GM20431 (cell line): ENCODE results near the gene ATP11A.

Source experiments
- in situ Hi-C: fragments of 300-500 bp; cut with MseI, MboI; formaldehyde crosslinking; loops from one replicate; pipeline ENCODE4 v1.15.0; 2020; ENCODE audit warnings: low sequenced_read_pairs; ENCODE audit not compliant: unreplicated experiment

ATP11A gene

DNA sequence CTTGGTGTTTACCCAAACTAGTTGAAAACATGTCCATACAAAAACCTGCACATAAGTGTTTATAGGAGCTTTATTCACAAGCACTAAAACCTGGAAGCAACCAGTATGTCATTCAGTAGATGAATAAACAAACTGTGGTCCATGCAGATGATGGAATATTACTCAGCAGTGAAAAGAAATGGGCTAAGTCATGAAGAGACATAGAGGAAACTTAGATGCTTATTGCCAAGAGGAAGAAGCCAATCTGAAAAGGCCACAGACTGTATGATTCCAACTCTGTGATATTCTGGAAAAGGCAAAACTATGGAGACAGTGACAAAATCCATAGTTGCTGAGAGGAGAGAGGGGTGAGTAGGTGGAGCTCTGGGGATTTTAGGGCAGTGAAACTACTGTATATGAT is 240.4 kb downstream of the ATP11A start:
- in situ Hi-C loops, result no loop called here

DNA sequence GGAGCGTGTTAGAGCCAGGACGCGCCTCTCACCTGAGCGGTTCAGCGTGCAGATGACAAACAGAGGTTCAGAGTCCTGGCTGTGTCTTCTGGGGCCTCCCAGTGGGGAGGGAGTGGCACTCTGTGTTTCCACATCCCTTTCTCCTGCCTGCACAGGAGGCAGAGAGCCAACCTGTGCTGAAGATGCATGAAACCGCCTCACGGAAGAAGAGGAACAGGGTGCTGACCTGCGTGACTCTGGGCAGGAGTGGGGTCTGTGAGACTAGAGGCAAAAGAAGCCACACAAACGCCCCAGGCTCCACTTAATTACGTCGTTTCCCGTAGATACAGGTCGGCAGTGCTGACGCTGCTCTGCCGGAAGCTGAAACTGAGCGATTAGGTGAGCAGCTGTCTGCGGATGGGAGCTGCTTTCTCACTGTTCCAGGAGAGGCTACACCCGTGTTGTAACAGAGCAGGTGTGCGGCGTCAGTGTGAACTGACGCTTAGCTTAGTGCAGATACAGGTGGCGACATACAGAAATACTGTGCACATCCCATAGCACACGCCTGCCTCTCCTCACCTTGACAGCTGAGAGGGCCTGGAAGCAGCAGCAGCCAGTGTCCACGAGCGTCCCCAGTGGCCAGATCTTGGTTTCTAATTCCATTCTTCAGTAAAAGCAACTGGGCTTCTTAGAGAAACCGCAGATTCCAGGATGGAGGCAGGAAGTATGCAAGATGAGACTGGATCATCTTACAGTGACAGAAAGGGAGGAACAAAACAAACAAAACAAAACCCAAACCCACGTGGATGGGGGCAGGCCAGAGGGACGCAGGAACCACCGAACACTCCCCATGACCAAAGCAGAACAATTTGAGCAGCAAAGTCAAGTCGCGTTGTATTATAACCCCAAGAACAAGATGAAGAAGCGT is 241.4 kb downstream of the ATP11A start:
- in situ Hi-C loops, result no loop called here

DNA sequence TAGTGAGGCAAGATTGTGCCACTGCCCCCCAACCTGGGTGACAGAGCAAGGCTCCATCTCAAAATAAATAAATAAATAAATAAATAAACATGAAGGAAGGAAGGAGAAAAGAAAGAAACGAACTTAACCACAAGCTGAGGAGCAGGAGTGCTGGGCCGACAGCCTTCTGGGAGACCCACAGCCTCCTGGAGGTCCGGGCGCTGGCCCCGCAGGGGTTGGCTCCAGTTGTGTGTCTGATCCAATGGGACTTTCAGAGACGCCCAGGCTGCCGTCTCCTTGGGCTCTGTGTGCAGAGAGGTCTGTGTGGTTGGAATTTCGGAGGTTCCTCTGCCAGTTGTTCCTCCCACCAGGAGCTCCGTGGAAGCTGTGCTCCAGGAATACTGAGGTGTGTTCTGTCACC is 243.1 kb downstream of the ATP11A start:
- in situ Hi-C loops, result no loop called here

DNA sequence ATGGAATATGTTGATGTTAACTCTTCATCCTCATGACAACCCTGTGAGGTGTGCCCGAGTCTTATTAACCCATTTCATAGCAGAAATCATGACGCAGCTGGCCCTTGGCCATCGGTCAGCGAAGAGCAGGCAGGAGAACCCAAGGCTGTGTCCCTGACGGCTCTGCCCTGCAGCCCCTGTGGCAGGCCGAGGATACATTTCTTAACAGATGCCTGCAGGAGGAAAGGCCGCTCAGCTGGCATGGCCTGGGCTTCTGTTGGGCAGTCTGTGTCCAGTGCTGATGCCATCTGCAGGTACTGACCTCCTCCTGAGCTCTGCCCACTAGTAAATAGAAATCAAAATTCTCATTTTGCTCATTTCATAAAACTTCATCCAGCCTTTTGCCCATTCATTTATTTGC is 243.8 kb downstream of the ATP11A start:
- in situ Hi-C loops, result no loop called here

DNA sequence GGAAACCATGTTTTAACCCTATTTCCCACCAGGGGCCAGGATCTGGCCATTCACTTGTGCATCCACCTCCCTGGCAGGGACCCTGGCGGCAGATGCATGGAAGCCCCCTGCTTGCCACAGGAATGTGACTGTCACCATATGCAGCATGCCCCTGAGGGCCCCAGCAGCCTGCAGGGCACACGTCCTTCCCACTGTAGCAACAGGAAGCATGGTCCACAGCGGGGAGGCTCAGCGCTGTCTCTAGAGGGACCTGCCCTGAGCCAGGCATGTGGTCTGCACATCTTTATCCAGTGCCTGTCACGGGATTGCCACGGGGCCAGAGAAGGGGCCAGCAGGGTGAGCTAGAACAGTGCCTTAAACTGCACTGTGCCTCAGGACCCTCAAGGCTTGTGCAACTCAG is 244.2 kb downstream of the ATP11A start:
- in situ Hi-C loops, result no loop called here
